Measurements from ENCODE around the gene KLHL6. TPM values are rescaled to one million over a fixed set of nuclear protein-coding genes. Genes with fewer than 3 reads are reported as not detected.
"Not testable (repeated sequence)": the region's sequence is repeated elsewhere in the genome, so short reads cannot be mapped to it uniquely, and the experiment has no call there.

KLHL6 gene
- total RNA-seq, 4 donors from 2014 or later, result 2.1 to 4.5 (median 3.0) TPM

DNA sequence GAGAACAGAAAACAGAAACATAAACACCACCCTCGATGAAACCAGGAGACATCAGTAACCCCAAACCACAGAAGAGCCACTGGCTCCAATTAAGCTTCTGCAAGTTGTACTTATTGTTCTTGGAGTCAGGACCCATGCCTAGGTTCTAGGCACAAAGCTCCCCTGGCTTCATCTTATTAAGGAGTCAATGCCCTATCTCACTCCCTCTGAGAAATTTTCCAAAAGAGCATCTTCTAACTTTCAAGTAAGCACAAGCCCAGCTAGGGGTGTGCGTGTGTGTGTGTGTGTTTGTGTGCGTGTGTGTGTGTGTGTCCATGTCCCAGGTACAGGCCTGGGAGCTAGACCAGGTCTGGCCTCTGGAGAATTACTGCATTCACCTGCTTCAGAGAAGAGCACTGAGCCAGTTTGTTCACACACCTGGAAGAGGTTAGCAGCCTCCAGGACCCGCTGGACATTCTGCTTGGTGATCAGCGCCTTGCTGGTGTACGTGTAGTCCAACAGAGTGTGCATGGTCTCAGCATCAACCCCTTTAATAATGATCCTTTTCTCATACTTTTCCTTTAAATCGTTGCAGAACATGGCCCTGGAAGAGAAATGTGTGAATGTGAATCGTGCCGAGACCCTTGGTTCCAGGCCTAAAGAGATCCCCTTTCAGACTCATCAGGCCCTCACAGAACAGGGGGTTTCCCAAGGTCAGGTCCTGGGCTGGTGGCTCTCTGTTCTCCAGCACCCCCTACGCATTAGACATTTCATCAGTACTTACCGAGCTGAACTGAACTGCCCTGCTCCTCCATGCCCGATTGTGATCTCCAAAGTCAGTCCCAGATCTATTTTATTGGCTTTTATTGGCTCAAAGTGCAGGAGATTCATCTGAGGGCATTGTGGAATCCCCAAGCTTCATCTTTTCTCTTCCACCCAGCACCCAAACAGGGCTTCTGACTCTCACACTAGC lies 27.8 kb downstream of the KLHL6 start:
- WGBS, 2 donors, result 83% methylated on average over 12 of the region's 12 CpGs
- H3K27me3 ChIP-seq, result no peaks in the 10 kb centered on the region
- no peak overlapping the region for H3K27ac ChIP-seq
- no peak for TF ChIP-seq EP300 (IDR thresholded peaks at IDR 0.05)
- no peak for TF ChIP-seq POLR2A (IDR thresholded peaks at IDR 0.05)
- TF ChIP-seq, protein P1, sequence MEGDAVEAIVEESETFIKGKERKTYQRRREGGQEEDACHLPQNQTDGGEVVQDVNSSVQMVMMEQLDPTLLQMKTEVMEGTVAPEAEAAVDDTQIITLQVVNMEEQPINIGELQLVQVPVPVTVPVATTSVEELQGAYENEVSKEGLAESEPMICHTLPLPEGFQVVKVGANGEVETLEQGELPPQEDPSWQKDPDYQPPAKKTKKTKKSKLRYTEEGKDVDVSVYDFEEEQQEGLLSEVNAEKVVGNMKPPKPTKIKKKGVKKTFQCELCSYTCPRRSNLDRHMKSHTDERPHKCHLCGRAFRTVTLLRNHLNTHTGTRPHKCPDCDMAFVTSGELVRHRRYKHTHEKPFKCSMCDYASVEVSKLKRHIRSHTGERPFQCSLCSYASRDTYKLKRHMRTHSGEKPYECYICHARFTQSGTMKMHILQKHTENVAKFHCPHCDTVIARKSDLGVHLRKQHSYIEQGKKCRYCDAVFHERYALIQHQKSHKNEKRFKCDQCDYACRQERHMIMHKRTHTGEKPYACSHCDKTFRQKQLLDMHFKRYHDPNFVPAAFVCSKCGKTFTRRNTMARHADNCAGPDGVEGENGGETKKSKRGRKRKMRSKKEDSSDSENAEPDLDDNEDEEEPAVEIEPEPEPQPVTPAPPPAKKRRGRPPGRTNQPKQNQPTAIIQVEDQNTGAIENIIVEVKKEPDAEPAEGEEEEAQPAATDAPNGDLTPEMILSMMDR (IDR thresholded peaks at IDR 0.05), result no peak
- no peak overlapping the region for H3K4me3 ChIP-seq
- DNase-seq (ENCODE audit: low spot score in 2 of 2), result no peak
- no peaks in the 10 kb centered on the region for H3K9me3 ChIP-seq
- H3K4me1 ChIP-seq, result peaks cover 0 to 4% (median 0%) of the 10 kb centered on the region in 4 donors
- no peaks in the 10 kb centered on the region for H3K36me3 ChIP-seq

DNA sequence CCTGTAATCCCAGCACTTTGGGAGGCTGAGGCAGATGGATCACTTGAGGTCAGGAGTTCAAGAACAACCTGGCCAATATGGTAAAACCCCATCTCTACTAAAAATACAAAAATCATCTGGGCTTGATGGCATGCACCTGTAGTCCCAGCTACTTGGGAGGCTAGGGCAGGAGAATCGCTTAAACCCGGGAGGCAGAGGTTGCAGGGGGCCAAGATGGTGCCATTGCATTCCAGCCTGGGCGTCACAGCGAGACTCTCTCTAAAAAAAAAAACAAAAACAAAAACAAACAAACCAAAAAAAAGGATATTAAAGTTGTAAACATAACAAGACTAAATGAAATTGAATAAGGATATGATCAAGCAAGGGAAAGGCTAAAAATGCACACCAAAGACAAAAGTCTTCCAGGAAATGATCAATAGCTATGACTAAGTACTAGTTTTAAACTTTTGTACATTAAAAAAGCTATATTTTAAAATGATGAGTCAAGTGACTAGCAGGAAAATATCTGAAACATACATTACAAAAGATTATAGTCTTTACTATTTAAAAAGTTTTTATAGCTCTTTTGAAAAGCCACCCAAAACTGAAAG lies 28.6 kb downstream of the KLHL6 start:
- no peaks in the 10 kb centered on the region for H3K9me3 ChIP-seq
- H3K27me3 ChIP-seq, result no peaks in the 10 kb centered on the region
- no peaks in the 10 kb centered on the region for H3K36me3 ChIP-seq
- TF ChIP-seq, protein P1 (IDR thresholded peaks at IDR 0.05), result no peak
- no peak for TF ChIP-seq POLR2A (IDR thresholded peaks at IDR 0.05)
- 92 to 93% methylated on average over 4 of the region's 4 CpGs for WGBS, 2 donors
- no peak overlapping the region for H3K27ac ChIP-seq
- peaks cover 0 to 4% (median 0%) of the 10 kb centered on the region in 4 donors for H3K4me1 ChIP-seq
- no peak for DNase-seq (ENCODE audit: low spot score in 2 of 2)
- no peak overlapping the region for H3K4me3 ChIP-seq

DNA sequence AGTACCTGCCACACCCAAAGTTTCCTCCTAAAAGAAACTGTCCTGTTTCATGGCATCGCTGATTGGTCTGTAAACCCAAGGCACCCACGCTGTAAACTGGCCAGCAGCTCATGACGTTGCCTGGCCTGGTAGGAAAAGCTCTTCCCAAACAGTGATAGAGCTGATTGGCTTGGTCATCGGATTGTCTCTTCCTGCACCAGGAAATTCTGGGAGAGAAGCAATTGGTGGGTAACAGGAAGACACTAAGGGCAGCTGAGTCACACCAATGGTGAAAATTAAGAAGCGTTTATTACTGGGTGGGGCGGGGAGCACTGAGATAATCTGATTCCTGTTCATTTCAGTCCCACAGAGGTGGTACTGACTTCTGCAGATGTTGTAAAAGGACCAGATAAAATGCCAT lies 31.0 kb downstream of the KLHL6 start:
- TF ChIP-seq EP300 (IDR thresholded peaks at IDR 0.05), result no peak
- TF ChIP-seq POLR2A (IDR thresholded peaks at IDR 0.05), result no peak
- TF ChIP-seq, protein P1 (IDR thresholded peaks at IDR 0.05), result no peak
- H3K4me1 ChIP-seq, result peaks cover 0 to 4% (median 0%) of the 10 kb centered on the region in 4 donors
- no peaks in the 10 kb centered on the region for H3K36me3 ChIP-seq
- no peaks in the 10 kb centered on the region for H3K27me3 ChIP-seq
- no peak overlapping the region for H3K4me3 ChIP-seq
- 84 to 86% methylated on average over 6 of the region's 6 CpGs for WGBS, 2 donors
- H3K9me3 ChIP-seq, result no peaks in the 10 kb centered on the region
- H3K27ac ChIP-seq, result no peak overlapping the region
- DNase-seq (ENCODE audit: low spot score in 2 of 2), result no peak

DNA sequence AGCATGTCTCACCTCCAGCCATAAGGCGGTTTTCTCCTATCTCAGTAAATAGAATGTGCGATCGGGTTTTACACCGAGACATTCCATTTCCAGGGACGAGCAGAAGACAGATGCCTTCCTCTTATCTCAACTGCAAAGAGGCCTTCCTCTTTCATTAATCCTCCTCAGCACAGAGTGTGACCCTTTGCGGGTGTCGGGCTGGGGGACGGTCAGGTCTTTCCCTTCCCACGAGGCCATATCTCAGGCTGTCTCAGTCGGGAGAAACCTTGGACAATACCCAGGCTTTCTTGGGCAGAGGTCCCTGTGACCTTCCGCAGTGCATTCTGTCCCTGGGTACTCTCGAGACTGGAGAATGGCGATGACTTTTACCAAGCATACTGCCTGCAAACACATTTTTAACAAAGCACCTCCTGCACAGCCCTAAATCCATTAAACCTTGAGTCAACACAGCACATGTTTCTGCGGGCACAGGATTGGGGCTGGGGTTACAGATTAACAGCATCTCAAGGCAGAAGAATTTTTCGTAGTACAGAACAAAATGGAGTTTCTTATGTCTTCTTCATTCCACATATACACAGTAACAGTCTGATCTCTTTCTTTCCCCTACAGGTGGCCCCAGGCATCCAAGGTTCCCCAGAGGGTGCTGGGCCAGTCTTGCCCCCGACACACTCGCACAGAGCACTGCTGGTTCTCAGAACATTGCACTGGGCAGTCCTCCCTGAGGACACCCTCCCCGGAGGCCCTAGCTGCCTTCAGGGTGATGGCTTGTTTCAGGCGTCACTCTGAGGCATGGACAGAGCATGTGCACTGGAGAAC lies 34.6 kb downstream of the KLHL6 start:
- H3K27ac ChIP-seq; H3K9me3 ChIP-seq; H3K4me3 ChIP-seq; H3K4me1 ChIP-seq; H3K27me3 ChIP-seq; DNase-seq (ENCODE audit: low spot score in 2 of 2); H3K36me3 ChIP-seq: not testable (repeated sequence)
- 65 to 74% methylated on average over 19 of the region's 19 CpGs for WGBS, 2 donors

DNA sequence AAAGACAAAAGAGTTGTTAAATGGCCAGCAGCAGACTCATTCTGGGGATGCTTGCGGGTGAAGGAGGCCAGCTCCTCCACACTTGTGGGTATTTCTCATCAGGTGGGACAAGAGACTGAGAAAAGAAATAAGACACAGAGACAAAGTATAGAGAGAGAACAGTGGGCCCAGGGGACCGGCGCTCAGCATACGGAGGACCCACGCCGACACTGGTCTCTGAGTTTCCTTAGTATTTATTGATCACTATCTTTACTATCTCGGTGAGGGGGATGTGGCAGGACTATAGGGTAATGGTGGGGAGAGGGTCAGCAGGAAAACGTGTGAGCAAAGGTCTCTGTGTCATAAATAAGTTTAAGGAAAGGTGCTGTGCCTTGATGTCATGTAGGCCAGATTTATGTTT lies 35.2 kb downstream of the KLHL6 start:
- 68 to 70% methylated on average over 8 of the region's 8 CpGs for WGBS, 2 donors
- not testable (repeated sequence) for H3K4me3 ChIP-seq; DNase-seq (ENCODE audit: low spot score in 2 of 2); H3K9me3 ChIP-seq; H3K4me1 ChIP-seq; H3K27me3 ChIP-seq; H3K27ac ChIP-seq; H3K36me3 ChIP-seq

All from tibial nerve (tissue), 4 donors.